ENCODE measurements around the gene NR1D1.

- no peak for TF ChIP-seq CTCF (IDR thresholded peaks at IDR 0.05 in 8 of 11, conservative IDR thresholded peaks at IDR 0.05 in 3 of 11)
- TF ChIP-seq POLR2AphosphoS5 (IDR thresholded peaks at IDR 0.05): no peak
- TF ChIP-seq POLR2A (IDR thresholded peaks at IDR 0.05): no peak
These were observed 33.8 kb upstream of the NR1D1 start for GRCh38 chr17:40134184-40134583.
